ENCODE results near the gene NASP. TPM values are rescaled to one million over a fixed set of nuclear protein-coding genes. Genes with fewer than 3 reads are reported as not detected.

NASP gene
- polyA plus RNA-seq, 1 of the 3 experiments (the other 2 are of a cell fraction): 152 TPM

DNA sequence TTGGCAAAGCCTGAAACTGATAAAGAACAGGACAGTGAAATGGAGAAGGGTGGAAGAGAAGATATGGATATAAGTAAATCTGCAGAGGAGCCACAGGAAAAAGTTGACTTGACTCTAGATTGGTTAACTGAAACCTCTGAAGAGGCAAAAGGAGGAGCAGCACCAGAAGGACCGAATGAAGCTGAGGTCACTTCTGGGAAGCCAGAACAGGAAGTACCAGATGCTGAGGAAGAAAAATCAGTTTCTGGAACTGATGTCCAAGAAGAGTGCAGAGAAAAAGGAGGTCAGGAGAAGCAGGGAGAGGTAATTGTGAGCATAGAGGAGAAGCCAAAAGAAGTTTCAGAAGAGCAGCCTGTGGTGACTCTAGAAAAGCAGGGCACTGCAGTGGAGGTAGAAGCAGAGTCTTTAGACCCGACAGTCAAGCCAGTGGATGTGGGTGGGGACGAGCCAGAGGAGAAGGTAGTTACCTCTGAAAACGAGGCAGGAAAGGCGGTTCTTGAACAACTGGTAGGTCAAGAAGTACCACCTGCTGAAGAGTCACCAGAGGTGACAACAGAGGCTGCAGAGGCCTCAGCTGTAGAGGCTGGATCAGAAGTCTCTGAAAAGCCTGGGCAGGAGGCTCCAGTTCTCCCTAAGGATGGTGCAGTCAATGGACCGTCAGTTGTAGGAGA lies 23.7 kb downstream of the NASP start:
- H3K27me3 ChIP-seq (ENCODE audit: insufficient read depth): no peaks in the 10 kb centered on the region
- WGBS (ENCODE audit: low lambda C conversion rate): 89% methylated on average over 6 of the region's 6 CpGs

DNA sequence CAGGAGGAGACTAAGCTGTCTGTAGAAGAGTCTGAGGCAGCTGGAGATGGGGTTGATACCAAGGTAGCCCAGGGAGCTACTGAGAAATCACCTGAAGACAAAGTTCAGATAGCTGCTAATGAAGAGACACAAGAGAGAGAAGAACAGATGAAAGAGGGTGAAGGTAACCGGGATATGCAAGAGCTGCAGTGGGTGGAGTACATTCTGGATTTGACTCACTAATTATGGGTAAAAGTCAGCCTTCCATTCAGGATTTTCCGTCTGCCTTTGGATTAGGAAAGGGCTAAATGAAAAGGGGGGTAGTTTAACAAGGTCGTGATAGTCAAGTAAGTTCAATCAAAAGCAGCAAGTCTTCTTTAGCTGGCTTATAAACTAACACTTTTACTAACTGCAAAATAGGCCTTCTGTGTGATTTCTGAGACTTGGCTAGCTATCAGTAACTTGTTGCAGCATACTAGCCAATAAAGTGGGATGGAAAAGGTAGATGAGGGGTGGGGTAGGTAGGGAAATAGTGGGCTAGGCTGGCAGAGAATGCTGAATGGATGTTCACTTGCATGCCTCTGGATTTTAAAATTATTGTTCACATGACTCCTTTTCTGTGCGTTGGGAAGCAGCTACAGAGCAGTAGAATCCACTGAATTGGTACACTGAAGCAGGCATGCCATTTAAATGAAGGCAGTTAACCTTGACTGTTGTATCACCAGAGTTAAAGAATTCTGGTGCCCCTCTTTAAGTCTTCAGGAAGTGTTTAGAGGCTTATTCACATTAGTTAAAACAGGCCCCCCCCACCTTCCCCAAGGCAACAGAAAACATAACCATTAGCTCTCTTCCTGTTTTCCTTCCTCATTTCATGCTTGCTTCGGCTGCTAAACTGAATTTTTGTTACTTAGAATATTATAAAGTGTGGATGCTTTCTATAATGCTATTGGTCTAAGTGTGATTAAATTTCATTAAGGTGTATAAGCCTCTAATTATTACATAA lies 24.6 kb downstream of the NASP start:
- 95% methylated on average over 5 of the region's 5 CpGs for WGBS (ENCODE audit: low lambda C conversion rate)
- Histone ChIP-seq H3K79me2 (ENCODE audit: insufficient read depth) (peaks cover 64% of the 10 kb centered on the region; the same call in 1 of the 2 replicates), H3K9me3 (no peaks in the 10 kb centered on the region), H3K4me3 (ENCODE audit: low read depth in 2 of 2, low read length in 1 of 2) (no peak overlapping the region), H3K9me2 (no peaks in the 10 kb centered on the region), H3K36me3 (replicated peaks in 1 of 2; ENCODE audit: control insufficient read depth in 1 of 2, insufficient read depth in 2 of 2, low read length in 1 of 2) (peaks cover 61 to 65% of the 10 kb centered on the region in 2 experiments), H3K27ac (ENCODE audit: low read depth in 2 of 2, low read length in 1 of 2) (no peak overlapping the region), H3F3A (replicated peaks; ENCODE audit: insufficient read depth) (no peaks in the 10 kb centered on the region), H3K27me3 (ENCODE audit: insufficient read depth) (no peaks in the 10 kb centered on the region), H4K20me1 (ENCODE audit: insufficient read depth) (no peaks in the 10 kb centered on the region), H3K4me2 (no peak overlapping the region), H3K4me1 (ENCODE audit: control insufficient read depth in 1 of 2, insufficient read depth in 2 of 2, low read depth in 1 of 2, low read length in 1 of 2) (peaks cover 0 to 2% of the 10 kb centered on the region in 2 experiments; a peak in 1 of 4 replicates), H3K9ac (no peak overlapping the region), H2AFZ (ENCODE audit: low read depth) (no peak overlapping the region)
- POLR2A ChIA-PET: no interaction called here
- DNase-seq: no peak
- CTCF ChIA-PET: interaction anchor here (1.1 kb wide), 1 partner anchor 40 kb away, joined by 3 read pairs; no protein-coding TSS in a partner anchor
- TF ChIP-seq, protein P1, sequence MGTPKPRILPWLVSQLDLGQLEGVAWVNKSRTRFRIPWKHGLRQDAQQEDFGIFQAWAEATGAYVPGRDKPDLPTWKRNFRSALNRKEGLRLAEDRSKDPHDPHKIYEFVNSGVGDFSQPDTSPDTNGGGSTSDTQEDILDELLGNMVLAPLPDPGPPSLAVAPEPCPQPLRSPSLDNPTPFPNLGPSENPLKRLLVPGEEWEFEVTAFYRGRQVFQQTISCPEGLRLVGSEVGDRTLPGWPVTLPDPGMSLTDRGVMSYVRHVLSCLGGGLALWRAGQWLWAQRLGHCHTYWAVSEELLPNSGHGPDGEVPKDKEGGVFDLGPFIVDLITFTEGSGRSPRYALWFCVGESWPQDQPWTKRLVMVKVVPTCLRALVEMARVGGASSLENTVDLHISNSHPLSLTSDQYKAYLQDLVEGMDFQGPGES (IDR thresholded peaks at IDR 0.05; ENCODE audit: low read depth, low read length): no peak
- TF ChIP-seq EP300 (IDR thresholded peaks at IDR 0.05; ENCODE audit: borderline replicate concordance in 1 of 2, low read depth in 1 of 2, low read length in 1 of 2) (no peak), RFX5 (IDR thresholded peaks at IDR 0.05; ENCODE audit: low read length) (no peak), MXI1 (IDR thresholded peaks at IDR 0.05; ENCODE audit: low read depth, low read length) (no peak), EZH2phosphoT487 (IDR thresholded peaks at IDR 0.05; ENCODE audit: borderline replicate concordance, low read depth) (no peak), JUND (IDR thresholded peaks at IDR 0.05) (no peak), RXRA (IDR thresholded peaks at IDR 0.05; ENCODE audit: borderline replicate concordance, low read depth) (no peak), GABPA (IDR thresholded peaks at IDR 0.05; ENCODE audit: low read depth) (no peak)
- TF ChIP-seq, protein P2, sequence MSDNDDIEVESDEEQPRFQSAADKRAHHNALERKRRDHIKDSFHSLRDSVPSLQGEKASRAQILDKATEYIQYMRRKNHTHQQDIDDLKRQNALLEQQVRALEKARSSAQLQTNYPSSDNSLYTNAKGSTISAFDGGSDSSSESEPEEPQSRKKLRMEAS (IDR thresholded peaks at IDR 0.05; ENCODE audit: low read depth): no peak
- TF ChIP-seq, protein P3, sequence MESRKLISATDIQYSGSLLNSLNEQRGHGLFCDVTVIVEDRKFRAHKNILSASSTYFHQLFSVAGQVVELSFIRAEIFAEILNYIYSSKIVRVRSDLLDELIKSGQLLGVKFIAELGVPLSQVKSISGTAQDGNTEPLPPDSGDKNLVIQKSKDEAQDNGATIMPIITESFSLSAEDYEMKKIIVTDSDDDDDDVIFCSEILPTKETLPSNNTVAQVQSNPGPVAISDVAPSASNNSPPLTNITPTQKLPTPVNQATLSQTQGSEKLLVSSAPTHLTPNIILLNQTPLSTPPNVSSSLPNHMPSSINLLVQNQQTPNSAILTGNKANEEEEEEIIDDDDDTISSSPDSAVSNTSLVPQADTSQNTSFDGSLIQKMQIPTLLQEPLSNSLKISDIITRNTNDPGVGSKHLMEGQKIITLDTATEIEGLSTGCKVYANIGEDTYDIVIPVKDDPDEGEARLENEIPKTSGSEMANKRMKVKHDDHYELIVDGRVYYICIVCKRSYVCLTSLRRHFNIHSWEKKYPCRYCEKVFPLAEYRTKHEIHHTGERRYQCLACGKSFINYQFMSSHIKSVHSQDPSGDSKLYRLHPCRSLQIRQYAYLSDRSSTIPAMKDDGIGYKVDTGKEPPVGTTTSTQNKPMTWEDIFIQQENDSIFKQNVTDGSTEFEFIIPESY (IDR thresholded peaks at IDR 0.05; ENCODE audit: borderline replicate concordance, low read depth): no peak

More for the DNA sequence above, 23.7 kb downstream of the NASP start:
- Histone ChIP-seq H3K36me3 (replicated peaks in 1 of 2; ENCODE audit: control insufficient read depth in 1 of 2, insufficient read depth in 2 of 2, low read length in 1 of 2) (peaks cover 52 to 63% of the 10 kb centered on the region in 2 experiments), H3K4me1 (ENCODE audit: control insufficient read depth in 1 of 2, insufficient read depth in 2 of 2, low read depth in 1 of 2, low read length in 1 of 2) (peaks cover 0 to 2% of the 10 kb centered on the region in 2 experiments; a peak in 1 of 4 replicates), H3K9me3 (no peaks in the 10 kb centered on the region), H3K27ac (ENCODE audit: low read depth in 2 of 2, low read length in 1 of 2) (no peak overlapping the region), H3K9me2 (no peaks in the 10 kb centered on the region), H3K79me2 (ENCODE audit: insufficient read depth) (peaks cover 64% of the 10 kb centered on the region; the same call in 1 of the 2 replicates), H3K4me2 (no peak overlapping the region), H3K4me3 (ENCODE audit: low read depth in 2 of 2, low read length in 1 of 2) (no peak overlapping the region), H3K9ac (no peak overlapping the region), H3F3A (replicated peaks; ENCODE audit: insufficient read depth) (no peaks in the 10 kb centered on the region), H2AFZ (ENCODE audit: low read depth) (no peak overlapping the region), H4K20me1 (ENCODE audit: insufficient read depth) (no peaks in the 10 kb centered on the region; the same call in 1 of the 2 replicates)
- CTCF ChIA-PET: no interaction called here
- POLR2A ChIA-PET: no interaction called here
- TF ChIP-seq ELF1 (IDR thresholded peaks at IDR 0.05) (no peak), GABPA (IDR thresholded peaks at IDR 0.05; ENCODE audit: low read depth) (no peak), FOXM1 (IDR thresholded peaks at IDR 0.05; ENCODE audit: low read depth) (no peak), RAD21 (IDR thresholded peaks at IDR 0.05; ENCODE audit: low read length) (no peak), EZH2phosphoT487 (IDR thresholded peaks at IDR 0.05; ENCODE audit: borderline replicate concordance, low read depth) (no peak), MEF2A (IDR thresholded peaks at IDR 0.05; ENCODE audit: borderline replicate concordance, low read depth) (no peak), RXRA (IDR thresholded peaks at IDR 0.05; ENCODE audit: borderline replicate concordance, low read depth) (no peak), FOXJ3 (CRISPR knock-in tag; IDR thresholded peaks at IDR 0.05) (no peak), FOSL2 (IDR thresholded peaks at IDR 0.05; ENCODE audit: borderline replicate concordance, low read depth) (no peak), TCF12 (IDR thresholded peaks at IDR 0.05) (no peak), RCOR1 (IDR thresholded peaks at IDR 0.05; ENCODE audit: low read length) (no peak)
- TF ChIP-seq, protein P4, sequence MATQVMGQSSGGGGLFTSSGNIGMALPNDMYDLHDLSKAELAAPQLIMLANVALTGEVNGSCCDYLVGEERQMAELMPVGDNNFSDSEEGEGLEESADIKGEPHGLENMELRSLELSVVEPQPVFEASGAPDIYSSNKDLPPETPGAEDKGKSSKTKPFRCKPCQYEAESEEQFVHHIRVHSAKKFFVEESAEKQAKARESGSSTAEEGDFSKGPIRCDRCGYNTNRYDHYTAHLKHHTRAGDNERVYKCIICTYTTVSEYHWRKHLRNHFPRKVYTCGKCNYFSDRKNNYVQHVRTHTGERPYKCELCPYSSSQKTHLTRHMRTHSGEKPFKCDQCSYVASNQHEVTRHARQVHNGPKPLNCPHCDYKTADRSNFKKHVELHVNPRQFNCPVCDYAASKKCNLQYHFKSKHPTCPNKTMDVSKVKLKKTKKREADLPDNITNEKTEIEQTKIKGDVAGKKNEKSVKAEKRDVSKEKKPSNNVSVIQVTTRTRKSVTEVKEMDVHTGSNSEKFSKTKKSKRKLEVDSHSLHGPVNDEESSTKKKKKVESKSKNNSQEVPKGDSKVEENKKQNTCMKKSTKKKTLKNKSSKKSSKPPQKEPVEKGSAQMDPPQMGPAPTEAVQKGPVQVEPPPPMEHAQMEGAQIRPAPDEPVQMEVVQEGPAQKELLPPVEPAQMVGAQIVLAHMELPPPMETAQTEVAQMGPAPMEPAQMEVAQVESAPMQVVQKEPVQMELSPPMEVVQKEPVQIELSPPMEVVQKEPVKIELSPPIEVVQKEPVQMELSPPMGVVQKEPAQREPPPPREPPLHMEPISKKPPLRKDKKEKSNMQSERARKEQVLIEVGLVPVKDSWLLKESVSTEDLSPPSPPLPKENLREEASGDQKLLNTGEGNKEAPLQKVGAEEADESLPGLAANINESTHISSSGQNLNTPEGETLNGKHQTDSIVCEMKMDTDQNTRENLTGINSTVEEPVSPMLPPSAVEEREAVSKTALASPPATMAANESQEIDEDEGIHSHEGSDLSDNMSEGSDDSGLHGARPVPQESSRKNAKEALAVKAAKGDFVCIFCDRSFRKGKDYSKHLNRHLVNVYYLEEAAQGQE (IDR thresholded peaks at IDR 0.05; ENCODE audit: low read depth, low read length): no peak
- no peak for DNase-seq
